Fibroblast of lung (primary cell): ENCODE measurements around the gene CERS6. TPM values are rescaled to one million over a fixed set of nuclear protein-coding genes. Genes with fewer than 3 reads are reported as not detected.

Source experiments
- DNase-seq, 2 donors: peaks; one replicate each; pipeline versions ENCODE4 v3.0.0 to v3.0.0-alpha.2; 2010; ENCODE audit warnings: low read depth in 2 of 2
- H2AFZ ChIP-seq: 2 replicates; pipeline ENCODE4 v1.5.1; 2012; ENCODE audit warnings: low read length, control low read depth, inconsistent platforms
- H3K27ac ChIP-seq: 2 replicates; pipeline ENCODE4 v1.5.1; 2011; ENCODE audit warnings: low read length, control low read depth; ENCODE audit not compliant: insufficient read depth
- H3K27me3 ChIP-seq: 2 replicates; pipeline ENCODE4 v1.5.1; 2011; ENCODE audit warnings: mild to moderate bottlenecking, low read length; ENCODE audit not compliant: control insufficient read depth, insufficient read depth
- H3K36me3 ChIP-seq: 2 replicates; pipeline ENCODE4 v1.5.1; 2011; ENCODE audit warnings: low read length; ENCODE audit not compliant: control insufficient read depth, insufficient read depth
- H3K4me1 ChIP-seq: 2 replicates; pipeline ENCODE4 v1.5.1; 2011; ENCODE audit warnings: low read length; ENCODE audit not compliant: control insufficient read depth, insufficient read depth; ENCODE audit errors: extremely low read depth
- H3K4me2 ChIP-seq: 2 replicates; pipeline ENCODE4 v1.5.1; 2011; ENCODE audit warnings: low read length, control low read depth; ENCODE audit not compliant: insufficient read depth; ENCODE audit errors: extremely low read depth
- H3K4me3 ChIP-seq, 4 experiments: fragments of 200-600 bp in 1 of 4; sonication (generic) in 1 of 4; replicated peaks in 1 of 4; 2 replicates each; pipeline ENCODE4 v1.5.1; 2011 to 2016; ENCODE audit warnings: low read length in 4 of 4, low read depth in 3 of 4, mild to moderate bottlenecking in 3 of 4, control low read depth in 2 of 4, inconsistent platforms in 1 of 4, mixed read lengths in 1 of 4; ENCODE audit not compliant: insufficient read depth in 1 of 4; ENCODE audit errors: control extremely low read depth in 1 of 4
- H3K79me2 ChIP-seq: 2 replicates; pipeline ENCODE4 v1.5.1; 2012; ENCODE audit warnings: mild to moderate bottlenecking, low read length, inconsistent platforms; ENCODE audit not compliant: control insufficient read depth, insufficient read depth
- H3K9ac ChIP-seq: 2 replicates; pipeline ENCODE4 v1.5.1; 2011; ENCODE audit warnings: mild to moderate bottlenecking, low read length, control low read depth; ENCODE audit not compliant: insufficient read depth
- H3K9me3 ChIP-seq: 2 replicates; pipeline ENCODE4 v1.5.1; 2012; ENCODE audit warnings: low read depth, low read length; ENCODE audit not compliant: control insufficient read depth, insufficient read depth
- H4K20me1 ChIP-seq: 2 replicates; pipeline ENCODE4 v1.5.1; 2011; ENCODE audit warnings: low read length; ENCODE audit not compliant: control insufficient read depth, insufficient read depth; ENCODE audit errors: extremely low read depth
- CTCF ChIP-seq, 2 donors: IDR thresholded peaks in 1 of 2; conservative IDR thresholded peaks in 1 of 2; 1 replicate in 1 of 2; 2 replicates in 1 of 2; pipeline ENCODE4 v1.5.1; 2011 to 2012; ENCODE audit warnings: low read length in 2 of 2, control low read depth in 1 of 2, inconsistent platforms in 1 of 2, low read depth in 1 of 2, mild to moderate bottlenecking in 1 of 2
- EZH2 ChIP-seq: IDR thresholded peaks from 2 replicates; pipeline ENCODE4 v1.5.1; 2012; ENCODE audit warnings: low read length, control low read depth, mild to moderate bottlenecking; ENCODE audit errors: missing control alignments
- polyA plus RNA-seq, 2 donors: library from polyadenylated mRNA; depleted of rRNA in 1 of 2; stranded (reverse) in 1 of 2; unstranded in 1 of 2; fragments of >200 nt; gene quantifications; 2 replicates each; pipeline ENCODE4 v1.2.1, GENCODE V29; 2011 to 2012; ENCODE audit warnings: missing spikeins in 1 of 2
- total RNA-seq: library from RNA; depleted of rRNA; stranded (reverse); fragments of >200 nt; gene quantifications from 2 replicates; pipeline ENCODE4 v1.2.1, GENCODE V29; 2014

CERS6 gene
- total and polyA plus RNA-seq, 2 donors (not counting 1 experiment from before 2014, with no cell fraction given): 7.2 to 16.5 TPM

DNA sequence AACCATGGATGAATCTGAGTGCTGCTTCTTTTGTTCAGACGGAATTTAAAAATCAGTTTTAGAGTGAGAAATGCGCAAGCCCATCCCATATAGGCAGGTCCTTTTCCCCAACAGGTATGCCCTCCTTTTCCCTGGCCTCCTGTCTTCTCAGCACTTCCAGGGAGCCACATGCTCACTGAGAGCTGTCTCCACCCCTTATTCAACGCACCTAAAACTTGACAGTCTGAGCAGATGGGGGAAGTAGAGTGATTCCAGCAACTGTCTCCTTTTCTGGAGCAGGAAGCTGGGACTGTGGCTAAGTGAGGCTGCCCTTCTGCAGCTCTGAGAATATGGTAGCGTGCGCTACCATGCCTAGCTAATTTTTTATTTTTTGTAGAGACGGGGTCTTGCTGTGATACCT, 293.2 kb downstream of the CERS6 start:
- DNase-seq: no peak
- no peak overlapping the region for H3K9ac ChIP-seq
- no peak overlapping the region for H3K4me3 ChIP-seq
- H3K4me2 ChIP-seq: no peak overlapping the region
- no peaks in the 10 kb centered on the region for H3K36me3 ChIP-seq
- H3K9me3 ChIP-seq: no peaks in the 10 kb centered on the region
- H4K20me1 ChIP-seq: no peaks in the 10 kb centered on the region
- TF ChIP-seq EZH2 (no peak), CTCF (conservative IDR thresholded peaks at IDR 0.05 in 1 of 2, IDR thresholded peaks at IDR 0.05 in 1 of 2; ENCODE audit: low read depth in 1 of 2, low read length in 2 of 2) (no peak)
- no peak overlapping the region for H2AFZ ChIP-seq
- no peaks in the 10 kb centered on the region for H3K4me1 ChIP-seq
- no peak overlapping the region for H3K27ac ChIP-seq
- H3K27me3 ChIP-seq: no peaks in the 10 kb centered on the region
- H3K79me2 ChIP-seq: no peaks in the 10 kb centered on the region

GRCh38 chr2:168751104-168751740, 295.1 kb downstream of the CERS6 start:
- Histone ChIP-seq H3K9ac (no peak overlapping the region), H3K4me3 (no peak overlapping the region), H3K79me2 (no peaks in the 10 kb centered on the region), H2AFZ (no peak overlapping the region), H4K20me1 (no peaks in the 10 kb centered on the region), H3K27me3 (no peaks in the 10 kb centered on the region), H3K36me3 (no peaks in the 10 kb centered on the region), H3K27ac (no peak overlapping the region), H3K4me2 (no peak overlapping the region), H3K4me1 (no peaks in the 10 kb centered on the region), H3K9me3 (no peaks in the 10 kb centered on the region)
- DNase-seq: no peak
- TF ChIP-seq EZH2: no peak
- TF ChIP-seq CTCF (conservative IDR thresholded peaks at IDR 0.05 in 1 of 2, IDR thresholded peaks at IDR 0.05 in 1 of 2; ENCODE audit: low read depth in 1 of 2, low read length in 2 of 2): no peak

- Histone ChIP-seq H3K36me3 (no peaks in the 10 kb centered on the region), H3K4me1 (no peaks in the 10 kb centered on the region), H2AFZ (no peak overlapping the region), H3K4me3 (no peak overlapping the region), H3K9me3 (no peaks in the 10 kb centered on the region), H3K79me2 (no peaks in the 10 kb centered on the region), H3K9ac (no peak overlapping the region), H3K27ac (no peak overlapping the region), H3K27me3 (no peaks in the 10 kb centered on the region), H4K20me1 (no peaks in the 10 kb centered on the region), H3K4me2 (no peak overlapping the region)
- TF ChIP-seq CTCF (conservative IDR thresholded peaks at IDR 0.05 in 1 of 2, IDR thresholded peaks at IDR 0.05 in 1 of 2; ENCODE audit: low read depth in 1 of 2, low read length in 2 of 2) (no peak), EZH2 (no peak)
- DNase-seq: no peak
Observed at GRCh38 chr2:168752361-168752760, 296.3 kb downstream of the CERS6 start.
